Osteoblast (primary cell): ENCODE results near the gene CELF1. TPM values are rescaled to one million over a fixed set of nuclear protein-coding genes. Genes with fewer than 3 reads are reported as not detected.

Experiments
- DNase-seq: peaks from one replicate; pipeline ENCODE4 v3.0.0; 2011; ENCODE audit warnings: low spot score, mixed read lengths; ENCODE audit not compliant: insufficient read length; ENCODE audit errors: missing footprints
- H2AFZ ChIP-seq: 2 replicates; pipeline ENCODE4 v1.6.0; 2011; ENCODE audit warnings: mild to moderate bottlenecking, low read length
- H3K27ac ChIP-seq: 2 replicates; pipeline ENCODE4 v1.5.1; 2011; ENCODE audit warnings: mild to moderate bottlenecking, low read depth, low read length, moderate library complexity
- H3K27me3 ChIP-seq: 2 replicates; pipeline ENCODE4 v1.6.0; 2012; ENCODE audit warnings: mild to moderate bottlenecking, control low read depth, inconsistent platforms, low read length, moderate library complexity; ENCODE audit not compliant: insufficient read depth
- H3K36me3 ChIP-seq: 2 replicates; pipeline ENCODE4 v1.5.1; 2011; ENCODE audit warnings: mild to moderate bottlenecking, low read length, control low read depth, moderate library complexity; ENCODE audit not compliant: insufficient read depth
- H3K4me1 ChIP-seq: 2 replicates; pipeline ENCODE4 v1.5.1; 2011; ENCODE audit warnings: mild to moderate bottlenecking, low read length, control low read depth, moderate library complexity; ENCODE audit not compliant: insufficient read depth
- H3K4me2 ChIP-seq: 2 replicates; pipeline ENCODE4 v1.6.0; 2011; ENCODE audit warnings: mild to moderate bottlenecking, low read length; ENCODE audit not compliant: insufficient read depth
- H3K4me3 ChIP-seq: fragments of 200-600 bp; sonication (generic); 3 replicates; pipeline ENCODE4 v1.5.1; 2012; ENCODE audit warnings: mild to moderate bottlenecking, low read length, inconsistent platforms; ENCODE audit not compliant: insufficient read depth
- H3K79me2 ChIP-seq: 2 replicates; pipeline ENCODE4 v1.6.0; 2012; ENCODE audit warnings: mild to moderate bottlenecking, low read length, control low read depth, inconsistent platforms; ENCODE audit not compliant: insufficient read depth
- H3K9me3 ChIP-seq: 2 replicates; pipeline ENCODE4 v1.5.1; 2011; ENCODE audit warnings: low read depth, low read length, control low read depth
- H4K20me1 ChIP-seq: 2 replicates; pipeline ENCODE4 v1.6.0; 2012; ENCODE audit warnings: mild to moderate bottlenecking, low read length, control low read depth; ENCODE audit not compliant: insufficient read depth
- total RNA-seq: library from RNA; depleted of rRNA; stranded (reverse); fragments of >200 nt; gene quantifications from 2 replicates; pipeline ENCODE4 v1.2.3, GENCODE V29; 2012
- TF ChIP-seq, protein P1 (sequence below): IDR thresholded peaks from 2 replicates; pipeline ENCODE4 v1.5.1; 2011; ENCODE audit warnings: mild to moderate bottlenecking, low read depth, low read length, moderate library complexity; ENCODE audit errors: extremely low read depth

Gene CELF1
- total RNA-seq, 1 donor = 148 TPM

- Histone ChIP-seq H3K27ac (no peak overlapping the region), H3K27me3 (no peaks in the 10 kb centered on the region), H3K4me3 (no peak overlapping the region), H2AFZ (no peak overlapping the region), H3K4me2 (no peak overlapping the region), H3K4me1 (no peaks in the 10 kb centered on the region), H3K36me3 (no peaks in the 10 kb centered on the region), H4K20me1 (no peaks in the 10 kb centered on the region), H3K79me2 (no peaks in the 10 kb centered on the region), H3K9me3 (no peaks in the 10 kb centered on the region)
- DNase-seq = no peak
- TF ChIP-seq, protein P1, sequence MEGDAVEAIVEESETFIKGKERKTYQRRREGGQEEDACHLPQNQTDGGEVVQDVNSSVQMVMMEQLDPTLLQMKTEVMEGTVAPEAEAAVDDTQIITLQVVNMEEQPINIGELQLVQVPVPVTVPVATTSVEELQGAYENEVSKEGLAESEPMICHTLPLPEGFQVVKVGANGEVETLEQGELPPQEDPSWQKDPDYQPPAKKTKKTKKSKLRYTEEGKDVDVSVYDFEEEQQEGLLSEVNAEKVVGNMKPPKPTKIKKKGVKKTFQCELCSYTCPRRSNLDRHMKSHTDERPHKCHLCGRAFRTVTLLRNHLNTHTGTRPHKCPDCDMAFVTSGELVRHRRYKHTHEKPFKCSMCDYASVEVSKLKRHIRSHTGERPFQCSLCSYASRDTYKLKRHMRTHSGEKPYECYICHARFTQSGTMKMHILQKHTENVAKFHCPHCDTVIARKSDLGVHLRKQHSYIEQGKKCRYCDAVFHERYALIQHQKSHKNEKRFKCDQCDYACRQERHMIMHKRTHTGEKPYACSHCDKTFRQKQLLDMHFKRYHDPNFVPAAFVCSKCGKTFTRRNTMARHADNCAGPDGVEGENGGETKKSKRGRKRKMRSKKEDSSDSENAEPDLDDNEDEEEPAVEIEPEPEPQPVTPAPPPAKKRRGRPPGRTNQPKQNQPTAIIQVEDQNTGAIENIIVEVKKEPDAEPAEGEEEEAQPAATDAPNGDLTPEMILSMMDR = no peak
These were observed 105.0 kb downstream of the CELF1 start for GRCh38 chr11:47447906-47448305.

DNA sequence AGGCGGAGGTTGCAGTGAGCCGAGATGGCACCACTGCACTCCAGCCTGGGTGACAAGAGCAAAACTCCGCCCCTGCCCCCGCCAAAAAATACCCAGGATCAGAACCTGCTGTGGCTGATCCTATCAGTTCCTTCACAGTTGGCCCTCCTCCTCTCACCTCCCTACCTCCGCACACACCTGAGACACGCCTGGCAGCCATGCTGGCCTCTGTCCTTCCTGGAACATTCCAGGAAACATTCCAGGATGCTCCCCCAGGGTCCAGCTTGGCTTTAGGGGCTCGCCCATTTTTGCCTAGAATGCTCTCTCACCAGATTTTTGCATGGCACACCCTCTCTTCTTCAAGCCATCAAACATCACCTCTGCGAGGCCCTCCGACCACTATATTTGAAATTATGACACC, 106.1 kb downstream of the CELF1 start:
- Histone ChIP-seq H3K4me1 (no peaks in the 10 kb centered on the region), H3K4me3 (no peak overlapping the region), H3K36me3 (no peaks in the 10 kb centered on the region), H2AFZ (no peak overlapping the region), H3K79me2 (no peaks in the 10 kb centered on the region), H3K4me2 (no peak overlapping the region), H3K27ac (no peak overlapping the region), H4K20me1 (no peaks in the 10 kb centered on the region), H3K27me3 (no peaks in the 10 kb centered on the region), H3K9me3 (no peaks in the 10 kb centered on the region)
- DNase-seq = no peak
- TF ChIP-seq, protein P1 = no peak

DNA sequence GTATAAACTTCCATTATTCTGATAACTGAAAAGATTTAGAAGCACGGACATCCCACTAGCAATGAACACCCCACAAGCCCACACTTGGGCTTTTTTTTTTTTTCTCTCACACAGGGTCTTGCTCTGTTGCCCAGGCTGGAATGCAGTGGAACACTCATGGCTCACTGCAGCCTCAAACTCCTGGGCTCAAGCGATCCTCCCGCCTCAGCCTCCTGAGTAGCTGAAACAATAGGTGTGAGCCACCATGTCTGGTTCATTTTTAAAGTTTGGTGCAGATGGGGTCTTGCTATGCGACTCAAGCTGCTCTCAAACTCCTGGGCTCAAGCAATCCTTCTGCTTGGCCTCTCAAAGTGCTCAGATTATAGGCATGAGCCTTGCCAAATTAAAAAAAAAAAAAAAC, 107.1 kb downstream of the CELF1 start:
- Histone ChIP-seq H3K36me3 (no peaks in the 10 kb centered on the region), H3K9me3 (no peaks in the 10 kb centered on the region), H3K4me3 (no peak overlapping the region), H3K27me3 (no peaks in the 10 kb centered on the region), H3K4me2 (no peak overlapping the region), H3K27ac (no peak overlapping the region), H4K20me1 (no peaks in the 10 kb centered on the region), H3K4me1 (no peaks in the 10 kb centered on the region), H3K79me2 (no peaks in the 10 kb centered on the region), H2AFZ (no peak overlapping the region)
- DNase-seq = no peak
- TF ChIP-seq, protein P1 = no peak

- Histone ChIP-seq H3K27ac (no peak overlapping the region), H3K4me3 (no peak overlapping the region), H3K36me3 (no peaks in the 10 kb centered on the region), H4K20me1 (no peaks in the 10 kb centered on the region), H3K27me3 (no peaks in the 10 kb centered on the region), H3K4me2 (no peak overlapping the region), H3K79me2 (no peaks in the 10 kb centered on the region), H3K4me1 (no peaks in the 10 kb centered on the region), H3K9me3 (no peaks in the 10 kb centered on the region), H2AFZ (no peak overlapping the region)
- TF ChIP-seq, protein P1 = no peak
- no peak for DNase-seq
These were observed 109.1 kb downstream of the CELF1 start for GRCh38 chr11:47443817-47444216.
